Measurements from ENCODE around the gene MYO1F.

GRCh38 chr19:8510589-8511115 lies 66.6 kb downstream of the MYO1F start:
- no peak for TF ChIP-seq CTCF (IDR thresholded peaks at IDR 0.05; ENCODE audit: borderline replicate concordance, extremely low read depth, low read length, poor library complexity, severe bottlenecking)
- no peak for TF ChIP-seq EZH2 (IDR thresholded peaks at IDR 0.05; ENCODE audit: borderline replicate concordance, low read depth, low read length, severe bottlenecking)

All from DND-41 (cell line).